Astrocyte of the spinal cord (primary cell): Measurements from ENCODE around the gene EWSR1.

ENCODE experiments used
- DNase-seq: peaks from one replicate; pipeline ENCODE4 v3.0.0; 2011; ENCODE audit warnings: low read depth, low spot score
- H3K4me3 ChIP-seq: 2 replicates; pipeline ENCODE4 v1.5.1; 2011; ENCODE audit warnings: low read depth, mild to moderate bottlenecking, low read length, moderate library complexity
- in situ Hi-C: cut with HindIII; loops from 2 replicates; pipeline ENCODE4 v1.10.0; 2017; ENCODE audit warnings: low sequenced_read_pairs
- TF ChIP-seq, protein P1 (sequence below): IDR thresholded peaks from 2 replicates; pipeline ENCODE4 v1.5.1; 2012; ENCODE audit warnings: low read depth, mild to moderate bottlenecking, low read length, inconsistent platforms

EWSR1 gene

DNA sequence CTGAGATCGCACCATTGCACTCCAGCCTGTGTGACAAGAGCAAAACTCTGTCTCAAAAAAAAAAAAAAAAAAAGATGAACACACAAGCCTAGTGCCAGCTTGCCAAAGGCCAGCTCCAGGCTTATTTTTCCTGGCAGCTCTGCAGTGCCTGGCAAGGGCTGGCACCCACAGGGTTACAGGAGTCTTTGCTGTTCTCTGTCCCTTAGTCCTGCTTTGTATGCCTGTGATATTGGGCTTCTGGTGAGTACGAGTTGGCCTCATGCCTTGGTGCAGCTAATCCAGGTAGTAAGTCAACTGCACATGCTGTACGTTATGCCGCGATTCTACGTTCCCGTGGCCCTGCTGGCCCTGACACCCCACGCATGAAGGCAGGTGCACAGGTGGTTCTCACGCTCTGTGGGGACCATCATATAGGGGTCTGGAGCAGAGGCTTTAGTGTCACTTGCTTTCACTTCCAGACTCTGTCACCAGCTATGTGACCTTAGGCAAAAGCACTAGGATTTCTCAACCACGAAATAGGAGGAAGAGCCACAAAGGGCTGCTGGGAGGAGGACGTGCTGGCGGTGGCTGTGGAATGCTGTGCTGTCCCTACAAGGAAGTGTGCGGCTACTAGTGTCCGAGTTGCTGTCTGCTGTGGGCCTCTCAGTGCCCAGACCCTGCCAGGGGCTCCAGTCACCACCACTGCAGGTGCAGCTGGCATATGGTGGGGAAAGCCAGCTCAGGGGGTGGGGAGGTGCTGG is 68.9 kb downstream of the EWSR1 start:
- in situ Hi-C loops, result no loop called here
- DNase-seq, result no peak
- H3K4me3 ChIP-seq, result no peak overlapping the region
- TF ChIP-seq, protein P1, sequence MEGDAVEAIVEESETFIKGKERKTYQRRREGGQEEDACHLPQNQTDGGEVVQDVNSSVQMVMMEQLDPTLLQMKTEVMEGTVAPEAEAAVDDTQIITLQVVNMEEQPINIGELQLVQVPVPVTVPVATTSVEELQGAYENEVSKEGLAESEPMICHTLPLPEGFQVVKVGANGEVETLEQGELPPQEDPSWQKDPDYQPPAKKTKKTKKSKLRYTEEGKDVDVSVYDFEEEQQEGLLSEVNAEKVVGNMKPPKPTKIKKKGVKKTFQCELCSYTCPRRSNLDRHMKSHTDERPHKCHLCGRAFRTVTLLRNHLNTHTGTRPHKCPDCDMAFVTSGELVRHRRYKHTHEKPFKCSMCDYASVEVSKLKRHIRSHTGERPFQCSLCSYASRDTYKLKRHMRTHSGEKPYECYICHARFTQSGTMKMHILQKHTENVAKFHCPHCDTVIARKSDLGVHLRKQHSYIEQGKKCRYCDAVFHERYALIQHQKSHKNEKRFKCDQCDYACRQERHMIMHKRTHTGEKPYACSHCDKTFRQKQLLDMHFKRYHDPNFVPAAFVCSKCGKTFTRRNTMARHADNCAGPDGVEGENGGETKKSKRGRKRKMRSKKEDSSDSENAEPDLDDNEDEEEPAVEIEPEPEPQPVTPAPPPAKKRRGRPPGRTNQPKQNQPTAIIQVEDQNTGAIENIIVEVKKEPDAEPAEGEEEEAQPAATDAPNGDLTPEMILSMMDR, result no peak

DNA sequence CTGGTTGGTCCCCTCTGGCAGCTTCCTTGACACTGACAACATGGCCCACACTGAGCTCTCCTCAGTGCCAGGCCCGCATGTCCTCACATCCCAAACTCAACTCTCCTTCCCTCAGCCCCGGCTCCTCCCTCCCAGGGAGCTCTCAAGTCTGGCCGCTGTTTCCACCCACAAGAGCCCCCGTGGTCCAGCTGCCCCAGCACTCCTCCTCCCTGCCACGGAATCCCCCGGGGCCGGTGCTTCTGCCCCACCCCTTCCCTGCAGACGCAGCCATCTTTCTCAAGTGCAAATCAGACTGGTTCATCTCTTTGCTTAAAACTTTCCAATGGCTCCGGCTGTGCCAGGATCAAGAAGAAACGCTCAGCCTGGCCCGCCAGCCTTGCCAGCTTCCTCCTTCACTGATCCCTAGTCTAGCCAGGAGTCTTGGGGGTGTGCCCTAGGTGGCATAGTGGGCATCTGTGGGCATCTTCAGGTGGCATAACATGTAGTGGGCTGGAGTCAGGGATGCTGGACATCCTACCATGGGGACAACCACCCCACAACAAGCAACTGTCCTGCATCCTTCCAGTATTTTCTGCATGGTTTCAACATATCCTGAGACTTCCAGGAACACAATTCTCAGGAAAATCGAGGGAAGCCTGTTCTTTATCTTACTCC is 69.7 kb downstream of the EWSR1 start:
- in situ Hi-C loops, result no loop called here
- no peak overlapping the region for H3K4me3 ChIP-seq
- TF ChIP-seq, protein P1, result no peak
- no peak for DNase-seq

DNA sequence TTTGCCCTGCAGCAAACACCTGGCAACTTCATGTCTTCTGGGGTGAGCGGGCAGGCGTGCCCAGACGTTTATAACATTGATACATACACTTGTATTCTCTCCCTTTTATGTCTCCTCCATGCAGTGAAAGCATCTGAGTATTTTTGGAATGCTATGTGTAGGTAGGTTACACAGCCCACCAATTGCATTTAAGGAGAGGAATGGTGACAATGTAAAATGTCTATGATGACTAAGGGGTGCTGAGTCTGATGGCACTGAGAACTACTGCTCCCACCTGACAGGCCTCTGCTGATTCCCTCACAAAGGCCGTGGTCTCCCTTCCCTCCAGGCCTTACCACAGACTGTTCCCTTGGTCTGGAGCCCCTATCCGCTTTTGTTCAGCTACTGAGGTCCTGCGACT is 70.3 kb downstream of the EWSR1 start:
- H3K4me3 ChIP-seq, result no peak overlapping the region
- no peak for DNase-seq
- in situ Hi-C loops, result no loop called here
- TF ChIP-seq, protein P1, result no peak

DNA sequence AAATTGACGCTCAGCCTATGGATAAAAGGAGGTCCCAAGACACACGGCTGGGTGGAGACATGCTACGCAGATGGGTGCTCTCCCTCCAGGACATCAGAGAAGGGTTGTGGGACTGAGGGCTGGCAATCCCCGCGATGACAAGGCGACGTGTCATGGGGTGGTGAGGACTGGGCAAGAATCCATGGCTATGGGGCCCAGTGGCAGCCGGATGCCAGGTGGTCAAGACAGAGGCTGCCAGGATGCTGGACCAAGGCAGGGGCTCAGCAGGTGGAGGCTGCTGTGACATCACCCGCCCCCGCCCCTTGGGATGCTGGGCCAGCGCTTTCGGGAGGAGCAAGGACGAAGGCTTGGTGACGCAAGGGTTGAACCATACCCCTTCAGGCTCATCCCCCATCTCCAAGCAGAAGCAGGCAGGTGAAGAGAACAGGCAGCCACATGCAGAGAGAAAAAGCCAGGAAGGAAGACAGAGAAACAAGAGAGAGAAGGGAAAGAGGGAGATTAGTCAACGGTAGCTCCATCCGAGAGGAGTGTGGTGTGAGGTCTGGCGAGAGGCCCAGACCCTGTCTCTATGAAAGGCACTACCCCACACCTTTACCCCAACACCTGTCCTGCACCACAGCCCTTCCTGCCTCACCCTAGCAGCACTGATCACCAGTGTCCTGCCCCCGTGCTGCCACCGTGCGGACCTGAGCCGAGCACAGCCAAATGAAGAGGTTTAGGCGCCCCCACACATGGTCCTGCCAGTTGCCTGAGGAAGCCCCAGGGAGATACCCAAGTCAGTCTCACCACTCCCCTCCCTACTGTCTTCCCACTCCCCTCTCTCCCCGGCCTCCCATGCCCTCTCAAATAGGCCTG is 71.5 kb downstream of the EWSR1 start:
- TF ChIP-seq, protein P1, result no peak
- no peak for DNase-seq
- no peak overlapping the region for H3K4me3 ChIP-seq
- in situ Hi-C loops, result no loop called here

DNA sequence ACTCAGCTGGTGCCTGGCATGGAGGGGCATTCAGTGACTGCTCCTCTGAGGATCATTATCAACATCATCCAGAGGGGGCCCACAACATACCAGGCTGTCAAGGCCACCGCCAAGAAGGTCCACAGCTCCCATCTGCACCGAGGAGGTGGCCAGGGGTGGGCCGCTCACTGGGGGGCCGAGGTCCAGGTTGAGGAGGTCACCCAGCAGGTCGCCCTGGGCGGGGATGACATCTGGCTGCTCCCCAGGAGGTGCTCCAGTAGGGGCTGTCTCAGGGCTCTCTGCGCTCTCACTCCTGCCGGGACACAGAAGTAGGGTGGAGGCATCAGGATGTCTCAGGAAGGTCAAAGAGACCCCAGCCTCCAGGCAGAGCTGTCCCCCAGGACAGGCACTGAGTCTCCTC is 72.5 kb downstream of the EWSR1 start:
- TF ChIP-seq, protein P1, result no peak
- no peak for DNase-seq
- H3K4me3 ChIP-seq, result no peak overlapping the region
- in situ Hi-C loops, result no loop called here

DNA sequence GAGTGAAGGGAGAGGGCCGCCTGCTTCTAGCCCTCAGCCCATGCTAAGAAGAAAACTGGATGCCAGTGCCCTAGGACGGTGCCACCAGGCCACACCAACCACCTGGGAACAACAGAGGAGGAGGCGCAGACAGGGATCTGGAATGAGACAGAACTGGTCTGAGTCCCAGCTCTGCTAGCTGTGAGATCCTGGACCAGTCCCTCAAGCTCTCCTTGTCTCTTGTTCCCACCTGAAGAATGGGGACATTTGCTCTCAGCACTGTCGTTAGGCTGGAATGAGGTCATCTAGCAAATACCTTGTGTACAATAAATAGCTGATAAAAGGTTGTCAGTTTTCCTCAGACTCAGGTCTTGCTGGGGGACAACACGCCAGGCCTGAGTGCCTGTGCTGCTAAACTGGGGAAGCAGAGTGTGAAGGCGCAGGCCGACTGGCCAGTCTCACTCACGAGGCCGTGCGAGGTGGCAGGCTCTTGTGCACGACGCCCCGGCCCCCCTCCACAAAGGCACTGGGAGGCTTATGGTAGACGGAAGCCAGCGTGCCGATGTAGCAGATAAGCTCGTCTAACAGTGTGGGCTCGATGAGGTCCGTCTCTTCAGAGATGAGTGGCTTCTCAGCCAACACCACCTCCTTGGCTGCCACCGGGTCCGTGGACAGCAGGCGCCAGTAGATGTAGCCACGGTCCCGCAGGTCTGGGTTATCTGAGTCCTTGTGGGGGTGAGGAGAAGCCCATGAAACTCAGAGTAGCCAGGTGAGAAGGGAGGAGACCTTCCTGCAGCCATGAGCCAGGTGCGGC is 73.2 kb downstream of the EWSR1 start:
- DNase-seq, result no peak
- in situ Hi-C loops, result no loop called here
- no peak overlapping the region for H3K4me3 ChIP-seq
- TF ChIP-seq, protein P1, result no peak
